CD4-positive, CD25-positive, alpha-beta regulatory T cell (primary cell): ENCODE data around the gene HIC1. TPM values are rescaled to one million over a fixed set of nuclear protein-coding genes. Genes with fewer than 3 reads are reported as not detected.

Experiments used
- ATAC-seq, 2 donors: fragments of 150-1000 bp; cut with Tn5 transposase; one replicate each; pipeline ENCODE4 v1.10.0; 2021; ENCODE audit warnings: low read depth in 2 of 2, moderate number of reproducible peaks in 2 of 2, moderate library complexity in 1 of 2
- DNase-seq, 3 donors: peaks; one replicate each; pipeline versions ENCODE4 v3.0.0 to v3.0.0-alpha.2; 2012 to 2022; ENCODE audit warnings: mixed read lengths in 1 of 3
- H3K27ac ChIP-seq: one replicate; pipeline ENCODE4 v1.7.0; 2013; ENCODE audit warnings: mild to moderate bottlenecking, low read length; ENCODE audit not compliant: insufficient read depth, poor library complexity, severe bottlenecking
- H3K27me3 ChIP-seq: one replicate; pipeline ENCODE4 v1.7.0; 2013; ENCODE audit warnings: low read length; ENCODE audit not compliant: control insufficient read depth, insufficient read depth
- H3K36me3 ChIP-seq: one replicate; pipeline ENCODE4 v1.7.0; 2013; ENCODE audit warnings: mild to moderate bottlenecking, low read length, moderate library complexity; ENCODE audit not compliant: control insufficient read depth, insufficient read depth
- H3K4me1 ChIP-seq: 2 replicates; pipeline ENCODE4 v1.7.0; 2013; ENCODE audit warnings: mild to moderate bottlenecking, low read length; ENCODE audit not compliant: insufficient read depth, control insufficient read depth, poor library complexity, severe bottlenecking
- H3K4me3 ChIP-seq: one replicate; pipeline ENCODE4 v1.7.0; 2013; ENCODE audit warnings: low read depth, mild to moderate bottlenecking, low read length, moderate library complexity
- H3K9me3 ChIP-seq, 2 experiments: 1 replicate in 1 of 2; 2 replicates in 1 of 2; pipeline ENCODE4 v1.7.0; 2013; ENCODE audit warnings: low read length in 2 of 2, mild to moderate bottlenecking in 1 of 2, moderate library complexity in 1 of 2; ENCODE audit not compliant: control insufficient read depth in 2 of 2
- H3K27ac Mint-ChIP-seq, 3 donors: one replicate each; pipeline ENCODE4 v1.8.0; 2020 to 2022; ENCODE audit warnings: mild to moderate bottlenecking in 3 of 3, mixed read lengths in 3 of 3, moderate library complexity in 2 of 3
- H3K27me3 Mint-ChIP-seq: one replicate; pipeline ENCODE4 v1.8.0; 2022; ENCODE audit warnings: mild to moderate bottlenecking, mixed read lengths
- H3K36me3 Mint-ChIP-seq: one replicate; pipeline ENCODE4 v1.8.0; 2020; ENCODE audit warnings: mixed read lengths
- H3K4me1 Mint-ChIP-seq, 4 donors: one replicate each; pipeline ENCODE4 v1.8.0; 2020 to 2022; ENCODE audit warnings: mixed read lengths in 4 of 4, mild to moderate bottlenecking in 1 of 4
- H3K4me3 Mint-ChIP-seq, 4 donors: one replicate each; pipeline ENCODE4 v1.8.0; 2020 to 2022; ENCODE audit warnings: mild to moderate bottlenecking in 4 of 4, mixed read lengths in 4 of 4, moderate library complexity in 3 of 4
- H3K9me3 Mint-ChIP-seq, 7 donors: one replicate each; pipeline ENCODE4 v1.8.0; 2020 to 2022; ENCODE audit warnings: mixed read lengths in 7 of 7, mild to moderate bottlenecking in 3 of 7, moderate library complexity in 2 of 7
- polyA plus RNA-seq, 4 donors: library from polyadenylated mRNA; unstranded; fragments of 300-500 nt; fragmentation: Illumina TruSeq; gene quantifications; one replicate each; pipeline ENCODE4 v1.2.3, GENCODE V29; 2021
- total RNA-seq: library from RNA; stranded (reverse); gene quantifications from one replicate; pipeline ENCODE4 v1.2.3, GENCODE V29; 2022

The HIC1 gene
- total and polyA plus RNA-seq, 5 donors from 2014 or later, result 0.14 to 1.3 (median 0.64) TPM; not detected in 1

DNA sequence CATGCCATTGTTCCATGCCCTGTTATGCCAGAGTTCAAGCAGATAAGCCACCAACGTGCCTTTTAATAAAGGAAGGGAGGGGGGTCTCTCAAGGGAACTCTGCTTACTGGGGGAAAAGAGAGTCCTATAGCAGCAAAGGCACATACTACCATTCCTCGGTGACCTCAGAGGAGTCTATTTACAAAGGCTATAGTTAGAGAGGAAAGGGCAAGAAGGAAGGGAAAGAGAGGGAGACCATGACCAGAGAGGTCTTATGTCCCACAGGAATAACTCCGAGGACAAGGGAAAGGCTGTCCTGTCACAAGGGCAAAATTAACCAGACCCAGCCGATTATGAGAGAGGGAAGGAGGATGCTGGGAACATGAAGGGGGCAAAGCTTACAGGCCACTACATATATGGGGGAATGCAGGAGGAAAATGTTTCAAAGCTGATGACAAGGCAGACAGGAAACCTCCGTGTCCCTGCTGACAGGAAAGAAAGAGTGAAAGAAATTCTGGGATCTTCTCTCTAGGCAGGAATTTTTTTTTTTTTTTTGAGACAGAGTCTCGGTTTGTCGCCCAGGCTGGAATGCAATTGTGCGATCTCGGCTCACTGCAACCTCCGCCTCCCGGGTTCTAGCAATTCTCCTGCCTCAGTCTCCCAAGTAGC is 51.5 kb downstream of the HIC1 start:
- no peak for ATAC-seq
- Mint-ChIP-seq H3K9me3 (no peaks in the 10 kb centered on the region), H3K4me1 (peaks cover 0 to 14% (median 8%) of the 10 kb centered on the region in 4 donors), H3K27ac (no peak overlapping the region), H3K4me3 (no peak overlapping the region), H3K36me3 (peaks cover 35% of the 10 kb centered on the region), H3K27me3 (no peaks in the 10 kb centered on the region)
- H3K36me3 ChIP-seq, result peaks cover 5% of the 10 kb centered on the region
- no peaks in the 10 kb centered on the region for H3K4me1 ChIP-seq
- H3K9me3 ChIP-seq, result no peaks in the 10 kb centered on the region
- H3K27ac ChIP-seq, result no peak overlapping the region
- no peaks in the 10 kb centered on the region for H3K27me3 ChIP-seq
- no peak overlapping the region for H3K4me3 ChIP-seq
- DNase-seq, result no peak

- Mint-ChIP-seq H3K4me3 (no peak overlapping the region), H3K9me3 (no peaks in the 10 kb centered on the region), H3K27ac (no peak overlapping the region), H3K27me3 (no peaks in the 10 kb centered on the region), H3K36me3 (peaks cover 39% of the 10 kb centered on the region), H3K4me1 (peaks cover 0 to 13% (median 4%) of the 10 kb centered on the region in 4 donors)
- no peak for DNase-seq
- H3K9me3 ChIP-seq, result no peaks in the 10 kb centered on the region
- H3K4me3 ChIP-seq, result no peak overlapping the region
- no peaks in the 10 kb centered on the region for H3K27me3 ChIP-seq
- no peak overlapping the region for H3K27ac ChIP-seq
- no peaks in the 10 kb centered on the region for H3K4me1 ChIP-seq
- ATAC-seq, result no peak
- peaks cover 5% of the 10 kb centered on the region for H3K36me3 ChIP-seq
Observed at GRCh38 chr17:2107050-2107449, 52.1 kb downstream of the HIC1 start.

GRCh38 chr17:2107506-2107905 is 52.6 kb downstream of the HIC1 start:
- Mint-ChIP-seq H3K4me3 (no peak overlapping the region), H3K4me1 (peaks cover 0 to 13% (median 4%) of the 10 kb centered on the region in 4 donors), H3K27ac (no peak overlapping the region), H3K36me3 (peaks cover 38% of the 10 kb centered on the region), H3K9me3 (no peaks in the 10 kb centered on the region), H3K27me3 (no peaks in the 10 kb centered on the region)
- peaks cover 5% of the 10 kb centered on the region for H3K36me3 ChIP-seq
- no peaks in the 10 kb centered on the region for H3K9me3 ChIP-seq
- no peak overlapping the region for H3K27ac ChIP-seq
- no peak overlapping the region for H3K4me3 ChIP-seq
- DNase-seq, result no peak
- no peak for ATAC-seq
- H3K4me1 ChIP-seq, result no peaks in the 10 kb centered on the region
- no peaks in the 10 kb centered on the region for H3K27me3 ChIP-seq

DNA sequence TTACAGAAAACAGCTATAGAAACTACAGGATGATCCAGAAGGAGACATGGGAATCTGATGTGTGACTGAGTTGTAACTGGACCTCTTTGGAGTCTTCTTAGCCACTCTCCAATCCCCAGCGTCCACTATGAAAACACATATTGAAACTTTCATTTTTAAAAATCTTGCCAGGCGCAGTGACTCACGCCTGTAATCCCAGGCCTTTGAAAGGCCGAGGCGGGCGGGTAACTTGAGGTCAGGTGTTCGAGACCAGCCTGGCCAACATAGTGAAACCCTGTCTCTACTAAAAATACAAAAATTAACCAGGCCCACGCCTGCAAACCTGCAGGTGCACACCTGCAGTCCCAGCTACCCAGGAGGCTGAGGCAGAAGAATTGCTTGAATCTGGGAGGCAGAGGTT is 53.3 kb downstream of the HIC1 start:
- H3K9me3 ChIP-seq, result no peaks in the 10 kb centered on the region
- DNase-seq (no peak), ATAC-seq (no peak)
- no peak overlapping the region for H3K27ac ChIP-seq
- no peaks in the 10 kb centered on the region for H3K4me1 ChIP-seq
- Mint-ChIP-seq H3K27ac (no peak overlapping the region), H3K9me3 (no peaks in the 10 kb centered on the region), H3K36me3 (peaks cover 32% of the 10 kb centered on the region), H3K27me3 (no peaks in the 10 kb centered on the region), H3K4me3 (no peak overlapping the region), H3K4me1 (peaks cover 0 to 13% (median 4%) of the 10 kb centered on the region in 4 donors)
- H3K4me3 ChIP-seq, result no peak overlapping the region
- peaks cover 5% of the 10 kb centered on the region for H3K36me3 ChIP-seq
- H3K27me3 ChIP-seq, result no peaks in the 10 kb centered on the region

GRCh38 chr17:2110436-2110835 is 55.5 kb downstream of the HIC1 start:
- H3K4me3 ChIP-seq, result no peak overlapping the region
- Mint-ChIP-seq H3K4me1 (peaks cover 0 to 13% (median 1%) of the 10 kb centered on the region in 4 donors), H3K36me3 (peaks cover 20% of the 10 kb centered on the region)

GRCh38 chr17:2111691-2112090 is 56.8 kb downstream of the HIC1 start:
- no peak for ATAC-seq
- Mint-ChIP-seq H3K4me3 (no peak overlapping the region), H3K4me1 (peaks cover under 1 to 8% (median 2%) of the 10 kb centered on the region in 4 donors), H3K36me3 (peaks cover 17% of the 10 kb centered on the region), H3K27ac (no peak overlapping the region), H3K9me3 (no peaks in the 10 kb centered on the region), H3K27me3 (no peaks in the 10 kb centered on the region)
- no peak for DNase-seq
- Histone ChIP-seq H3K9me3 (no peaks in the 10 kb centered on the region), H3K36me3 (no peaks in the 10 kb centered on the region), H3K27ac (no peak overlapping the region), H3K4me3 (no peak overlapping the region), H3K27me3 (no peaks in the 10 kb centered on the region), H3K4me1 (no peaks in the 10 kb centered on the region)

More at GRCh38 chr17:2110436-2110835, 55.5 kb downstream of the HIC1 start:
- H3K4me1 ChIP-seq, result no peaks in the 10 kb centered on the region
- no peaks in the 10 kb centered on the region for H3K36me3 ChIP-seq
- H3K9me3 ChIP-seq, result no peaks in the 10 kb centered on the region
- ATAC-seq (no peak), DNase-seq (no peak)
- Mint-ChIP-seq H3K27ac (no peak overlapping the region), H3K27me3 (no peaks in the 10 kb centered on the region), H3K4me3 (no peak overlapping the region), H3K9me3 (no peaks in the 10 kb centered on the region)
- H3K27me3 ChIP-seq, result no peaks in the 10 kb centered on the region
- H3K27ac ChIP-seq, result no peak overlapping the region

Other genes with a start within 250 kb of the HIC1 start
- gene SMYD4, start 225.2 kb upstream of the HIC1 start, total RNA-seq, result 25.8 TPM
- 10 to 100 TPM in 3 of 4 donors, 1 to 10 TPM in 1; 7.2 to 12.5 (median 12.2) TPM for gene SMYD4, start 225.2 kb upstream of the HIC1 start, polyA plus RNA-seq
- gene RPA1, start 225.1 kb upstream of the HIC1 start, total RNA-seq, result 66.3 TPM
- 10 to 100 TPM; 69.7 to 94.5 (median 81.7) TPM for gene RPA1, start 225.1 kb upstream of the HIC1 start, polyA plus RNA-seq
- gene RTN4RL1, start 29.8 kb upstream of the HIC1 start, total RNA-seq, result 0.35 TPM
- gene RTN4RL1, start 29.8 kb upstream of the HIC1 start, polyA plus RNA-seq, result under 1 TPM in 2 of 4 donors, not detected in 2; 0.14 to 0.28 TPM
- gene DPH1, start 24.9 kb upstream of the HIC1 start, total RNA-seq, result 70.0 TPM
- 10 to 100 TPM; 32.4 to 40.4 (median 36.4) TPM for gene DPH1, start 24.9 kb upstream of the HIC1 start, polyA plus RNA-seq
- 30.8 TPM for gene OVCA2, start 13.1 kb upstream of the HIC1 start, total RNA-seq
- 100 to 1,000 TPM in 1 of 4 donors, 10 to 100 TPM in 3; 64.3 to 106 (median 80.2) TPM for gene OVCA2, start 13.1 kb upstream of the HIC1 start, polyA plus RNA-seq
- 42.9 TPM for gene SMG6, start 248.7 kb downstream of the HIC1 start, total RNA-seq
- 1 to 10 TPM; 3.3 to 5.1 (median 4.7) TPM for gene SMG6, start 248.7 kb downstream of the HIC1 start, polyA plus RNA-seq
- gene SRR, start 248.8 kb downstream of the HIC1 start, total RNA-seq, result 2.9 TPM
- 1 to 10 TPM; 4.2 to 9.2 (median 8.5) TPM for gene SRR, start 248.8 kb downstream of the HIC1 start, polyA plus RNA-seq